Activated CD8-positive, alpha-beta memory T cell treated with anti-CD3 and anti-CD28 coated beads for 4 hours (primary cell): ENCODE results near the gene FBXO22.
"Not testable (repeated sequence)": the region's sequence is repeated elsewhere in the genome, so short reads cannot be mapped to it uniquely, and the experiment has no call there.

Experiments used
- DNase-seq, 2 donors: peaks; one replicate each; pipeline ENCODE4 v3.0.0-alpha.2; 2020; ENCODE audit warnings: low read depth in 2 of 2

Gene FBXO22

DNA sequence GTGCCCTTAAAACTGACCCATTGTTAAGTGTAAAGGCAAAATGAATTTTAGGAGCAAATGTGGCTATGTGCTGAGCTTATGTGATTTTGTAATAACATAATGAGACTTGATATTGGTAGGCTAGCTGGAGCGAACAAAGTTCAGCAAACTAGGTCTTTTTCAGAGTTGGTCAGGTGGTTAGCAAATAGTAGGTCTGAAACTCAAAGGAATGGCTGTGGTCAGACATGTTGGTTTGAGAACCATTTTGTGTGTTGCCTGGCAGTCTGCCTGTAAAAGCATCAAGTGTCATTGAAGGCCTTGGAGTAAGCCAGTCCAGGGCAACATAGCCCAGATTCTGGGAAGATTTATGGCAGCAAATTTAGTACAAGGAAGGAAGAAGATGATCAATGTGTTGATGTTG is 16.4 kb downstream of the FBXO22 start:
- DNase-seq = no peak

DNA sequence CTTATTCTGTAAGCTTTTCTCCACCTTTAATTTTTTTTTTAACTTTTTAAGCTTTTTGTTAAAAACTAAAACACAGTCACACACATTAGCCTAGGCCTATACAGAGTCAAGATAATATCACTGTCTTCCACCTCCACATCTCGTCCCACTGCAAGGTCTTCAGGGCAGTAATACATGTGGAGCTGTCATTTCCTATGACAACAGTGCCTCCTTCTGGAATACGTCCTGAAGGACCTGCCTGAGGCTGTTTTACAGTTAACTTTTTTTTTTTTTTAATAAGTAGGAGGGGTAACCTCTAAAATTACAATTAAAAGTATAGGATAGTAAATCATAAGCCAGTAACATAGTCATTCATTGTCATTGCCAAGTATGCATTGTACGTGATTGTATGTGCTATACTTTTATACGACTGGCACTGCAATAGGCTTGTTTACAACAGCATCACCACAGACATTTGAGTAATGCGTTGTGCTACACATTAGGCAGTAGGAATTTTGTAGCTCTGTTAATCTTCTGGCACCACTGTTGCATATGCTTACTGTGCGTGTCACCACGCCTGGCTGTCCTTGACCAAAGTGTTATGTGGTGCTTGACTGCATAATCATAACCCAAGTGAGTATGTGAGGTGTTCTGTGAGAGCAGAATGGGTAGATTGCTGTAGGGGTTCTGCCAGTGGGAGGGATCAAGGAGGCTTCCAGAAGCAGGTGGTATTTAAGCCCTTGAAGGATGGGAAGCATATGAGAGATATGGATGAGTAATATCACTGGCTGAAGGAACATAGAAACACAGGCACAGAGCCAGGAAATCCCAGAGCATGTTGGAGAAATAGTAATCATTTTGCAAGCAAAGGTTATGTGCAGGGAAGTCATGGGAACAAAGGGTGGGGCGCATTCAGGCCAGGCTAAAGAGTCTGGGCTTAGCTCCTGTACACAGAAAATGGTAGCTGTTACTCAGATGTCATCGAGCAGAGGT is 18.3 kb downstream of the FBXO22 start:
- DNase-seq = no peak

DNA sequence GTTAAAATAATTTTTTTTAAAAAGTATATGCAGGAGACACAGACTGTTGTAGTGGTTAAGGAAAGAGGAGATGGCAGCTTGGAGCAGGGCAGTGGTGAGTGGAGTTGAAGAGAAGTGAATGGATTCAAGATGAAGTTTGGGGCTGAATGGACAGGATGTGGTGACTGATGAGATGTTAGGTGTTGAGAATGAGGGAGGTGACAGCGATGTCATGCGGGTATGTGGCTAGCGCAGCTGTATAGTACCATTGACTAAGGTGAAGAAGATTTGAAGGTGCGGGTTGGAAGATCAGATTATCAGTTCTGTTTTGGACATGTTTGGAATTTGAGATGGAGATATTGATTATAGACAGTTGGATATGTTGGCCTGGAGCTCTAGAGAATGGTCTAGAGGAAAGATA is 20.1 kb downstream of the FBXO22 start:
- DNase-seq = no peak

DNA sequence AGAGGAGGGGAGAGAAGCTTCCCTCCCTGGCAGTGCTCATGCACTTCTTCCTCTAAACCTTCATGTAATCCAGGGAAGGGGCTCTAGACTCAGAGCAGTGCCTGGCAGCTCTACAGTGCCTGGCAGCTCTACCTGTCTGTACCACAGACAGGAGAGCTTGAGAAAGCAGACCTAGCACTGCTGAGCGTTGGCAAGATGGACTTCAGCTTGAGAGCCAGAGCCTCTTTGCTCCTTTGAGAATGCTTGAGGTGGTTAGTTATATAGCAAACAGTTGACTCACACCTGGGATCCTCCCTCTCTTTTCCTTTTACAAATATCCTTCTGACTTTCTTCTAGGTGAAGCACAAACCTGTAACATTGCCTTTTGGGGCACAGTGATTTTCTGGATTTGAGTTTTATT is 20.9 kb downstream of the FBXO22 start:
- DNase-seq = no peak

GRCh38 chr15:75925440-75925839 is 21.8 kb downstream of the FBXO22 start:
- DNase-seq = no peak

DNA sequence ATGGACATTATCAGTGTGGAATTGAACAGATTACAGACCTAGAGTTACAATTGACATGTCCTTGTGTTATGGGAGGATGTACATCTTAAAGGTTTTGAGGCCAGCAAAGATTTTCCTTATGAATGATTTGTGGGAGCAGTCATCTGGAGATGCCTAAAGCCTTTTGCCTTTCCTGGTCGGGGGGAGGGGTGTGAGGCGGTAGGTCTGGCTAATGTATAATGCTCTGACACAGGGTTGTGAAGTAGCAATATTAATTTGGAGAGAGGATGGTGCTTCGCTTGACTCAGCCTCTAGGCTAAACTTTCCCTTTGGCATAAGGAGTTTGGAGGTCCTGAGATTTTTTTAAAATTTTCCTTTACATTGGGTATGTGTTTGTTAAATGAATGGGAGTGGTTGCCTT is 23.3 kb downstream of the FBXO22 start:
- no peak for DNase-seq

DNA sequence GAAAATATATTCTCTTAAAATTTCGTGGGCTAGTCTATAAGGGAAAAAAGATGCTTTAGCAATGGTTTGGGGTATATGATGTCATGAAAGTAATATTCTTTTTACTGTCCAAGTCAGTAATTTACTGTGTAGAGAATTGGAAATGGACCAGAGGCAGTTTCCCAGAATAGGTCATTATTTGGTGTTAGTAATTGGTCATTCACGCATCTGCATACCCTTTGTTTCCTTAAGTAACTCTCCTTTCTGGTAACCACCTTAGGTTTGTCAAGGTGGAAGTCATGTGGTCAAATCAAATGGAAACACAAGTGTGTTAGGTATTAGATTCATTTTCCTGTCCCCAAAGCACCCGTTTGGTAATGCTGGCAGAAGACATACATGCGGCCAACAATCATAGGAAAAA is 23.9 kb downstream of the FBXO22 start:
- no peak for DNase-seq

- no peak for DNase-seq
Measured at GRCh38 chr15:75928680-75929608, 25.3 kb downstream of the FBXO22 start.

DNA sequence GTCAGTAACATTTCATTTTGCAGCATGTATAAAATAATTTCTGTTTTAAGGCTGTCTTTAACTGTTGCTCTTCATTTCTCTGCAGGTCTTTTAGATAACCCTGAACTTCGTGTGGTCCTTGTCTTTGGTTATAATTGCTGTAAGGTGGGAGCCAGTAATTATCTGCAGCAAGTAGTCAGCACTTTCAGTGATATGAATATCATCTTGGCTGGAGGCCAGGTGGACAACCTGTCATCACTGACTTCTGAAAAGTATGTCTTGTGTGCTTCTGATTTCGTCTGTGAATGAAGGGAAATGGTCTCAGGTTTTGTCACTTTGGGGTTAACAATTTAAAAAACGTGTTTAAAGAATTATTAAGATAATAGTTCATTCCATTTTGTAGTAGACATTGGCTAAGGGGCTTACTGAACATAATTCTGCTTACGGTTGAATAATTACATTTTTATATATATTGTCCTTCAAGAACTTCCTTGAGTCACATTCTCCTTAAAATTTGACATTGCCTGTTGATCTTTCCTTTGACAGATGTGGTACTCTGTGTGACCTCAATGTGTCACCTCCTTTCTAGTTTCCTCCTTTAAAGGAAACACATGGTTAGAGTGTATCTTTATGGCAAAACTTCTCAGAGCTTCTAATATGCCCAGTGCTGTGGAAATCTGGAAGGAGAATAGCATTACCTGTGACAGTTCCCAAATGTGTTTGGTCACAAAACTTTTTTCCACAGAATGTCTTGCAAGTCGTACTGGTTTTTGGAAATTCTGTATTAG is 26.3 kb downstream of the FBXO22 start:
- DNase-seq = no peak

GRCh38 chr15:75930866-75931265 is 27.2 kb downstream of the FBXO22 start:
- DNase-seq = no peak

DNA sequence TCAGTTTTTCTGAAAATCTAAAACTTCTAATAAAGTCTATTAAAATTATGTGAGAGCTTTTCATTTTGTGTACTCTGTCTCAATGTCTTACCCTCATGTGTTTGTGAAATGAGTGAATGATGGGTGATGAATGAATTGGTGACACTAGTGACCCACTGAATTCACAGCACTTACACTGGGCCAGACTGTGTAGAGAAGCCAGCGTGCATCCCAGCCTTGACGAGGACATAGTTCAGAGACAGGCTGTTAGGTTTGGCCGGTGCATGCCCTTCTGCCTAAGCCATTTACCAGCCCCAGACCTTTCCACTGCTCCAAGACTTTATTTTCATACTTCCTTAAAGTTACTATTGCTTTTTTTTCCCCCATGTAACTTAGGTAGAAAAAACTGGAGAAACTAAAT is 38.8 kb downstream of the FBXO22 start:
- no peak for DNase-seq

DNA sequence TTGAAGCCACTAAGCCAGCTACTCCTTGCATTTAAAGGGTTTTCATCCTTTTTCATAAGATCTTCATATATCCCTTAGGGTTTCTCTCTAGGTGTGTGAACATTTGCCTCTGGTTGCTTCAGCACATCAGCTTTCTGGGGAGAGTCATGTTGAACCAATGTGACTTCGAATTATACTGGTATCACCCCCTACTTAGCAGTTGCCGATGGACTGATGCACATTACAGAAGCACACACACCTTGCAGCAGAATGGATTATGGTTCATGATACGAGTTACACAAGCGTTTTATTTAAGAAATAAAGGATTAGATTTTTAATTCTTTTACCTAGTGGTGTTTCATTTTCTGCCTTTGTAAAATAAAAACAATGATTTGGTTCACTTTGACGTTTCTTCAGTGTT is 39.6 kb downstream of the FBXO22 start:
- no peak for DNase-seq

GRCh38 chr15:75943713-75944215 is 40.1 kb downstream of the FBXO22 start:
- no peak for DNase-seq

DNA sequence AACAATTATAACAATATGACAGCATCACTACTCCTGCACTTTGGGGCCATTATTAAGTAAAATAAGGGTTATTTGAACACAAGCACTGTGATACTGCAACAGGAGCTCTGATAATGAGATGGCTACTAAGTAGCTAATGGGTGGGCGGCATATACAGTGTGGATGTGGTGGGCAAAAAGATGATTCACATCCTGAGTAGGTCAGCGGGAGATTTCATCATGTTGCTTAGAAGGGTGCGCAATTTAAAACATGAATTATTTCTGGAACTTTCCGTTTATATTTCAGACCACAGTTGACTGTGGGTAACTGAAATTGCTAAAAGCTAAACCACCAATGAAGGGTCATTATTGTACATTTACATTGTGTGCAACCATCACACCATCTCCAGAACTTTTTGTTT is 42.3 kb downstream of the FBXO22 start:
- DNase-seq = no peak

GRCh38 chr15:75947092-75947491 is 43.4 kb downstream of the FBXO22 start:
- DNase-seq = no peak

GRCh38 chr15:75948761-75949296 is 45.2 kb downstream of the FBXO22 start:
- no peak for DNase-seq

DNA sequence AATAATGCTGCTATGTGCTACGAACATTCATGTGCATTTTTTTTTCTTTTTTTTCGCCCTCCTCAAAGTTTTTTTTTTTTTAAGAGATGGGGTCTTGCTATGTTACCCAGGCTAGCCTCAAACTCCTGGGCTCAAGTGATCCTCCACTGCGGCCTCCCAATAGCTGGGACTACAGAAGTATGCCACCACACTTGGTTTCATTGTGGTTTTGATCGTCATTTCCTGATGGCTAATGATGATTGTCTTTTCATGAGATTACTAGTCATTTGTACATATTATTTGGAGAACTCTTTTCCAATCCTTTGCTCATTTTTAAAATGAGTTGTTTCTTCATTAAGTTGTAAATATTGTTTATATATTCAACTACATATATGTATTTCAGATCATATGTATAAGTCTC is 48.8 kb downstream of the FBXO22 start:
- no peak for DNase-seq

- DNase-seq = no peak
Measured at GRCh38 chr15:75955720-75956119, 52.0 kb downstream of the FBXO22 start.

- DNase-seq = no peak
Measured at GRCh38 chr15:75961331-75961730, 57.7 kb downstream of the FBXO22 start.

GRCh38 chr15:75966073-75966472 is 62.4 kb downstream of the FBXO22 start:
- DNase-seq = no peak

DNA sequence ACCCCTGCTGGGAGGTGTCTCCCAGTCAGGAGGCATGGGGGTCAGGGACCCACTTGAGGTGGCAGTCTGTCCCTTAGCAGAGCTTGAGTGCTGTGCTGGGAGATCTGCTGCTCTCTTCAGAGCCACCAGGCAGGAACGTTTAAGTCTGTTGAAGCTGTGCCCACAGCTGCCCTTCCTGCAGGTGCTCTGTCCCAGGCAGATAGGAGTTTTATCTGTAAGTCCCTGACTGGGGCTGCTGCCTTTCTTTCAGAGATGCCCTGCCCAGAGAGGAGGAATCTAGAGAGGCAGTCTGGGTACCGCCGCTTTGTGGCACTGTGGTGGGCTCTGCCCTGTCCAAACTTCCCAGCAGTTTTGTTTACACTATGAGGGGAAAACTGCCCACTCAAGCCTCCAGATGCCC is 73.1 kb downstream of the FBXO22 start:
- DNase-seq = not testable (repeated sequence)
